ENCODE results near the gene PHYKPL. TPM values are rescaled to one million over a fixed set of nuclear protein-coding genes. Genes with fewer than 3 reads are reported as not detected.

The PHYKPL gene
- total RNA-seq, 1 experiment from 2014 or later = 48.8 TPM

DNA sequence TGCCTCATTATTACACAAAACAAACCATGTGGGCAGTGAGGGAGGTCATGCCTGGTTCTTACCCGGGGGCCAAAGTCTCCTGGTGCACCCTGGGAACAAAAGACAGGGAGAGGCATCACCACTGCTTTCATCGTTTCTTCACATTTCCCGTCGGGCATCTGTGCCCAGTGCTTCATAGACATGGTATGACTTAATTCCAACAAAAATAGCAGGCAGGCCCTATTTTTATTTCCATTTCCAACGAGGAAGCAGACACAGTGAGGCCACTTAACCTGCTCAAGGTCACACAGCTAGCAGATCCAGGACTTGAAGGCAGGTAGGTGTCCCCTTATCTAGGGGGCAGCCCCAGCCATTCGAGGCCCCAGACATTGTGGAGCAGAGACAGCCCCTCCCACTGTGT, 34.6 kb upstream of the PHYKPL start:
- Histone ChIP-seq H3K23me2 (ENCODE audit: insufficient read length, low read depth, low read length, poor library complexity, severe bottlenecking) (no peaks in the 10 kb centered on the region), H2AK5ac (ENCODE audit: insufficient read length, low read length) (no peak overlapping the region), H2BK120ac (ENCODE audit: low read depth, low read length, poor library complexity, severe bottlenecking) (no peak overlapping the region), H4K91ac (ENCODE audit: insufficient read length, low read depth, low read length) (no peak overlapping the region), H2BK12ac (ENCODE audit: insufficient read length, low read depth, low read length) (no peak overlapping the region), H2BK15ac (ENCODE audit: low read depth, low read length) (no peak overlapping the region), H3K9ac (ENCODE audit: extremely low read depth, insufficient read length, low read length) (no peak overlapping the region), H3T11ph (ENCODE audit: low read length) (no peak overlapping the region), H3K4me2 (ENCODE audit: insufficient read depth, insufficient read length, low read length) (no peak overlapping the region), H2BK5ac (ENCODE audit: insufficient read length, low read length) (no peak overlapping the region), H4K5ac (ENCODE audit: insufficient read length, low read depth, low read length) (no peak overlapping the region), H4K8ac (replicated peaks; ENCODE audit: insufficient read length, low read depth, low read length) (no peak overlapping the region), H3K4ac (ENCODE audit: low read depth, low read length) (no peak overlapping the region), H4K20me1 (ENCODE audit: control insufficient read depth, insufficient read depth, insufficient read length) (no peaks in the 10 kb centered on the region), H3K18ac (ENCODE audit: insufficient read length, low read depth, low read length) (no peak overlapping the region), H2AFZ (ENCODE audit: low read length) (no peak overlapping the region), H3K4me1 (ENCODE audit: insufficient read depth, low read length) (no peaks in the 10 kb centered on the region), H3K23ac (ENCODE audit: insufficient read length, low read depth, low read length) (no peak overlapping the region), H3K79me1 (ENCODE audit: insufficient read depth, low read depth, low read length, poor library complexity, severe bottlenecking) (no peaks in the 10 kb centered on the region), H3K27ac (ENCODE audit: insufficient read length, low read depth, low read length) (no peak overlapping the region), H3K14ac (ENCODE audit: insufficient read depth, low read length) (no peak overlapping the region), H3K79me2 (ENCODE audit: insufficient read depth, low read length) (no peaks in the 10 kb centered on the region), H3K56ac (ENCODE audit: insufficient read length, low read depth, low read length) (no peak overlapping the region), H2BK20ac (ENCODE audit: low read depth, low read length, poor library complexity, severe bottlenecking) (no peak overlapping the region), H3K27me3 (ENCODE audit: insufficient read depth, low read length) (no peaks in the 10 kb centered on the region; the same call in 1 of the 2 replicates), H3K9me3 (ENCODE audit: control insufficient read depth, low read depth, low read length) (no peaks in the 10 kb centered on the region)
- no peak overlapping the region for H3K4me3 Mint-ChIP-seq
- H3K27ac Mint-ChIP-seq = no peak overlapping the region
- no CpG with 5 or more reads among the region's 6 CpGs for WGBS (ENCODE audit: extremely low coverage, insufficient read length, low lambda C conversion rate)
- no peaks in the 10 kb centered on the region for H3K4me1 Mint-ChIP-seq
- DNase-seq = no peak
- H3K9me3 Mint-ChIP-seq = peaks cover 0 to 3% of the 10 kb centered on the region in 2 experiments; a peak in 2 of 5 replicates
- peaks cover 9% of the 10 kb centered on the region for H3K27me3 Mint-ChIP-seq (ENCODE audit: low read depth)
- TF ChIP-seq, protein P1, sequence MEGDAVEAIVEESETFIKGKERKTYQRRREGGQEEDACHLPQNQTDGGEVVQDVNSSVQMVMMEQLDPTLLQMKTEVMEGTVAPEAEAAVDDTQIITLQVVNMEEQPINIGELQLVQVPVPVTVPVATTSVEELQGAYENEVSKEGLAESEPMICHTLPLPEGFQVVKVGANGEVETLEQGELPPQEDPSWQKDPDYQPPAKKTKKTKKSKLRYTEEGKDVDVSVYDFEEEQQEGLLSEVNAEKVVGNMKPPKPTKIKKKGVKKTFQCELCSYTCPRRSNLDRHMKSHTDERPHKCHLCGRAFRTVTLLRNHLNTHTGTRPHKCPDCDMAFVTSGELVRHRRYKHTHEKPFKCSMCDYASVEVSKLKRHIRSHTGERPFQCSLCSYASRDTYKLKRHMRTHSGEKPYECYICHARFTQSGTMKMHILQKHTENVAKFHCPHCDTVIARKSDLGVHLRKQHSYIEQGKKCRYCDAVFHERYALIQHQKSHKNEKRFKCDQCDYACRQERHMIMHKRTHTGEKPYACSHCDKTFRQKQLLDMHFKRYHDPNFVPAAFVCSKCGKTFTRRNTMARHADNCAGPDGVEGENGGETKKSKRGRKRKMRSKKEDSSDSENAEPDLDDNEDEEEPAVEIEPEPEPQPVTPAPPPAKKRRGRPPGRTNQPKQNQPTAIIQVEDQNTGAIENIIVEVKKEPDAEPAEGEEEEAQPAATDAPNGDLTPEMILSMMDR (conservative IDR thresholded peaks at IDR 0.05) = no peak
- H3K36me3 Mint-ChIP-seq (ENCODE audit: insufficient read depth in 1 of 3, low read depth in 3 of 3) = no peaks in the 10 kb centered on the region; a peak in 1 of 7 replicates
